NOMO-1 treated with DMSO at 0.1 percent for 48 hours (cell line): ENCODE data around the gene RHOBTB3.
A peak's percentile ranks its signal among the peaks of the same experiment; 100 is the strongest.

Experiments
- DNase-seq: peaks from one replicate; lab custom pipeline; 2025; ENCODE audit not compliant: unreplicated experiment; lab: John Stamatoyannopoulos, UW

The RHOBTB3 gene

GRCh38 chr5:95731571-95732554 lies 727 bp downstream of the RHOBTB3 start:
- peak; percentile 5 for DNase-seq

- no peak for DNase-seq
These were observed 2.0 kb downstream of the RHOBTB3 start for GRCh38 chr5:95733107-95733665.

DNA sequence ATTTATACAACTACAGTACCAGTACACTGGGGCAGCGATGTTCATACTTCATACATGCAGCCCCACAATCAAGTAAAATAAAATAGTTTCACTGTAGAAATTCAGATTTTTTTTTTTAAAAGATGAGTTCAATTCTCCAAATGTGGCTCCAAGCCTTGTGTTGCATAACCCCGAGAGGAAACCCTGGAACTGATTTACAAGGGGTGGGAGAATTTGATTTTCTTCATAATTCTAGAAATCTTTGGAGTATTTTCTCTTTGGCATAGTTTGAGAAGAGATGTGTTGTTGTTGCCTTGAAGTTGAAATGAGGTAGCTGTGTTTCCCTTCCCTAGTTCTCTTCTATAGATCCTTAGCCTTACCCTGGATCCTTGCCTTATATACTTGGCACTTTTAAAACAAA lies 3.1 kb downstream of the RHOBTB3 start:
- no peak for DNase-seq

GRCh38 chr5:95734906-95735305 lies 3.8 kb downstream of the RHOBTB3 start:
- DNase-seq = no peak

GRCh38 chr5:95735406-95735805 lies 4.3 kb downstream of the RHOBTB3 start:
- DNase-seq = no peak

- peak; percentile 74 for DNase-seq
These were observed 6.9 kb downstream of the RHOBTB3 start for GRCh38 chr5:95738072-95738471.

DNA sequence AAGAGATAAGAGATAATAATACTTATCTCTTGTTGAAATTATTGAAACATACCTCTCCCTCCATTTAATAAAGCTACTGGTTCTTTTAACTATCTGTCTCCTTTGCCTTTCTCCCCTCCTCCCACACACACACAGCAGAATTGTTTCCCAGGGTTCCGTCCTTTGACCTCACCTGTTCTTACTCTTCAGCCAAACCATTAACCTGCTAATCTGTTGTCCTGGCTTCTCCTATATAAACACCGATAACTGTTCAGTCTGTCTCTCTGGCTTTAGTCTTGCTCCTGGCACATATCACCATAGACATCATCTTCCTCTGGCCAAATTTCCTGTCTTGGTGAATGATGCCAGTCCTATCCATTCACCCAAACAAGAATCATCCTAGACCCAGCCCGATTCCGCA lies 7.7 kb downstream of the RHOBTB3 start:
- DNase-seq = no peak

DNA sequence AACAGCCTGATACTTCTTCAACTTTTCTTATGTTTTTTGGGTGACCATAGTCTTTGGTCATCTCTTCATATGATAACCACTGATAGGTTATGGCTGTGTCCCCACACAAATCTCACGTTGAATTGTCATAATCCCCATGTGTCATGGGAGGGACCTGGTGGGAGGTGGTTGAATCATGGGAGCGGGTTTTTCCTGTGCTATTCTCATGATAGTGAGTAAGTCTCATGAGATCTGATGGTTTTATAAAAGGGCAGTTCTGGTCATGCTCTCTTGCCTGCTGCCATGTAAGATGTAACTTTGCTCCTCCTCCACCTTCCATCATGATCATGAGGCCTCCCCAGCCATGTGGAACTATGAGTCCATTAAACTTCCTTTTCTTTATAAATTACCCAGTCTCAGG lies 8.7 kb downstream of the RHOBTB3 start:
- DNase-seq = no peak

DNA sequence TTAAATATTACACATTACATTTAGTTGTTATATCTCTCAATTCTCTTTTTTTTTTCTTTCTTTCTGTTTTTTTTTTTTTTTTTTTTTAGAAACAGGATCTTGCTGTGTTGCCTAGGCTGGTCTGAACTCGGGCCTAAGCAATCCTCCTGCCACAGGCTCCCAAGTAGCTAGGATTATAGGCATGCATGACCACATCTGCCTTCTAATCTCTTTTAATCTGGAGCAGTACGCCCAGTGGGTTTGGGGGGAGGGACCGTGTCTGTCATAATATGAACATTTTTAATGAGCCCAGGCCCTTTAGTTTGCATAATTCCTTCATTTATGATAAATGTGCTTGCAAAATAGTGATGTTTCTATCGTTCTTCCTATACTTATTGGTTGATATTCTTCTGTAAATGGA lies 10.3 kb downstream of the RHOBTB3 start:
- no peak for DNase-seq

- no peak for DNase-seq
These were observed 12.1 kb downstream of the RHOBTB3 start for GRCh38 chr5:95743232-95743631.

GRCh38 chr5:95743877-95744276 lies 12.7 kb downstream of the RHOBTB3 start:
- DNase-seq = no peak

DNA sequence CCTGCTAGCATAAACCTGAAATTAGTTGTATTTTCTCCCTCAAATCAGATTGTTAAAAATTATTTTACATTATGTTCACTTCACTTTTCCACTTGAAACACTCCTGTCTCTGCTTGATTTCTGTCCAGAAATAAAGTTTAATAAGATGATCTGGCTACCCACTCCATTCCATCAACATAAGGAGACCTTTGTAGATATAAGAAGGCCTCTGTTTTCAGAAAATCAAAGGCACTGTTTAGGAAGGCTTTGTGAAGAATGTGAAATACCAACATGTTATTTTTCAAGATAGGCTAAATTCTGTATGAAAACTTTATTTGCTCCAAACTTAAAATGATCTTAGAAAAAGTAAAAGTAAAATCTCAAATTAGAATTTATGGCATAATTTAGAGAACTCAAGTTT lies 15.1 kb downstream of the RHOBTB3 start:
- DNase-seq = no peak

DNA sequence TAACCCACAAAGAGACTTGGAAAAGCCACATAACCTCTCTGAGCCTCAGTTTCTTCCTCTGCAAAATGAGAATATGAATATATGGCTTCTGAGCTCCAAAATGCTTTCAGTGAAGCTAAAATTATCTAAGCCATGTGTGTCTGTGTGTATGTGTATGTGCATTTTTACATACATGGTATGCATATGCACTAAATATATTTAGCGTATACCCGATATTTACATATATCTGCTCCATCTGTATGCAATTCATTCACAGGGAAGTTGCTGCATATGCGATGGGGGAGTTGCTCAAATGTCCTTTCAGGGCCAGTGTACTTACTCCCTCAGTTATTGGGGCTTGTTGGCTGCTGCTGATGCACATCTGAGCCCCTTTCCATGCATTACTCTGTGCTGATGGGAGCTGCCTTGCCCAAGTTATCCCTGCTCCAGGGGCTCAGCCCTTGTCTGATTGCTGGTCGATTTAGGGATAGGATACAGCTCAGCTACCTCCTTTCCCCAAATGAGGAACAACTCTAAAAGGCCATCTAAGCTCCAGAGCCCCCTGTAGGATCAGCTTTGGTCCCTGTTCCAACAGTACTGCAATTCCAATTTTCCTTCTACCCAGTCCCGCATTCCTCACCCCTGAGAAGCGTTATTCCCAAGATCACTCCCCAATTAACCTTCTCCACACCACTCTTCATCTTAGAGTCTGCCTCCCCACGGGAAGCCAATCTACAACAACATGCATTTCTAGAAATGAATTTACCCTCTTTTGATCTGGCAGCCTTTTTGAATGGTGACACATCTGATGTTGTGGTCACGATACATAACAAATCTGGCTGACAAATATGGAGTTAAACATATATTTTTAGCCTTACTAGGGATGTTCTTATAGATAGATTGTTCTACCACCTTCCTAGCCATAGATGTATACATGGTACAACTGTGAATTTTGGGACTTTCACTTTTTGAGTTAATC lies 15.9 kb downstream of the RHOBTB3 start:
- DNase-seq = no peak

GRCh38 chr5:95748133-95748532 lies 17.0 kb downstream of the RHOBTB3 start:
- no peak for DNase-seq

DNA sequence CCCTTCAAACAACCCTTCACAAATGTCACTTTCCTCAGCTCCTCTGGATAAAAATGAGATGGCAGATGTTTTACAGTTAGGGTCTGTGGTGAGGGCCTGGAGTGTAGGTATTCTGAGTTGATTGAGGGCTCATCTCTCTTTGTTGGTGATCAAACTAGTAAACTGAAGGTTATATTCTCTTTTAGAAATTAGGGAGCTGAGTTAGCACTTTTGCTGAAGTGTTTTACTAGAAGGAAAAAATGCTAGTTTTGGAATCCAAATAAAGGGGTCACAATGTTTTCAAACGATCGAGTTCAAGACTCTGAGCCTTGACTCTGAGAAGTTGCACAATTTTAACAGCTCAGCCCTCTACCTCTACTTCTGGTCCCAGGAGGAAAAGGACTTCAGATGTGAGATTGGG lies 23.4 kb downstream of the RHOBTB3 start:
- DNase-seq = no peak

DNA sequence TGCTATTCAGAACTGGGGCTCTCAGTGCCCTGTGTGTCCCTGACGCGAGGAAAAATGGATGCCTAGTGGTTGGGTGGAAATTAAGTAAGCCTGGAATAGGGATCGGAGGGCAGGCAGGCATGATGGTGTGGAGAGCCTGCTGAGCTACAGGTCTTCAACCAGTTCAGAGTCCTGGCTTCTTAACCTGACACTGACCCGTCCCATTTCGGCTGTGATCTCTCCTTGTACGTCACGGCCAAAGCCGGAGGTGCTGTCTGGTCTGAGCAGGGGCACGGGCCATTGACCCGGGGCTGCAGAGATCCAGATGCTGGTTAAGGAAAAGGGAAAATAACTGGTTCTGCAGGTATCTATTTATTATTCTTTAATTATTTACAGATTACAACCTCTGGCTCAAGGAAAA lies 27.9 kb downstream of the RHOBTB3 start:
- DNase-seq = no peak

DNA sequence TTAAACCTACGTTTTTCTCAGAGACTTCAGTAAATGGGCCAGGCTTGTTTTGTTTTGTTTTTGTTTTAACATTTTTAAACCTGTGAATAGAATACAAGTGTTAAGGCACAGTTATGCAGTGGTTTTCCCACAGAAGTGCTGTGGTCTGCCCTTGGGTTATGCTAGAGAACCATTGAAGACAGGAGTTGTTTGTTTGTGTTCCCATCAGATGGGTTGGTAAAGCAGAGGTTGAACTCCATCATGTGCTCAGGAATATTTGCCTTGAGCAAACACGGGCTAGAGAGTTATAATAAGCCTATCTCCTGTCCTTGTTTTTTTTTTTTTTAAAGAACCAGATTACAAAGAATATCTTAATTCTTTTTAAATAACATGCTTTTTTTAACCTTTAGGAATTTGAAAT lies 28.5 kb downstream of the RHOBTB3 start:
- no peak for DNase-seq

DNA sequence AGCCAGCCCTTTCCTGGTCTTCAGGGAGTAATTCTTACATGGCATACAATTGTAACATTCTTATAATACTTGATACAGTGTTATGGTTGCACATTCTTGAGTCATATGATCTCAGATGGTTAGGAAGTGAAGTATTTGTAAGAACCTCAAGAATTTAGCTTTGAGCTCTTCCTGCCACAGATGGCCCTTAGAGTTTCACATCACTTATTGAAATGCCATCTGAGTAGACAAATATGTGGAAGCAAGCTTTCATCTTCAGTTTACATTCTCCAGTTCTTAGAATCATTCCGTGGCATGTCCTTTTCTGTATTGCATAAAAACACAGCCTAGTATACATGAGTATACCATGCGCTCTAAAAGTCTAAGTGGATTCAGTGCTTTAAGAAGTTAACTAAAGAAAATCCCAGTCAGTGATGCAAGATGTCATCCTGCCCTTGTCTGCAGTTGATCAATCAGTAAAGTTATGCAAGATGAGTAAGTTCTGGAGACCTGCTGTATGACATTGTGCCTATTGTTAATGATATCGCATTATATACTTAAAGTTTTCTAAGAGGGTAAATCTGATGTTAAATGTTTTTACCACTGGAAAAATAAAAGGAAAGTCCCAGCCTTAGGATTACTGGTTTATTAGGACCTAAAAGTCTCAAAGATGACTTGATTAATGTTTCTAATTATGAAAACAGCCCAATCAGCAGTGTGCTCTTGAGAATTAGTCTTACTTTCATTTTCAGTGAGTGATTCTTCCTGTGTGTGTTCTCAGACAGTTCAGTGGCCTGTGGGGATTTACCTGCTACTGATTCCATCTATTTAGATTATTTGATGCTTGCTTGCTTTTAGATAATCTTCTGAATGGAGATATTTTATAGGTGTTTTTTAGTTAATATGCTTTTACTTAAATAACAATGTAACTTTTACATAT lies 29.4 kb downstream of the RHOBTB3 start:
- DNase-seq = peak; percentile 86

DNA sequence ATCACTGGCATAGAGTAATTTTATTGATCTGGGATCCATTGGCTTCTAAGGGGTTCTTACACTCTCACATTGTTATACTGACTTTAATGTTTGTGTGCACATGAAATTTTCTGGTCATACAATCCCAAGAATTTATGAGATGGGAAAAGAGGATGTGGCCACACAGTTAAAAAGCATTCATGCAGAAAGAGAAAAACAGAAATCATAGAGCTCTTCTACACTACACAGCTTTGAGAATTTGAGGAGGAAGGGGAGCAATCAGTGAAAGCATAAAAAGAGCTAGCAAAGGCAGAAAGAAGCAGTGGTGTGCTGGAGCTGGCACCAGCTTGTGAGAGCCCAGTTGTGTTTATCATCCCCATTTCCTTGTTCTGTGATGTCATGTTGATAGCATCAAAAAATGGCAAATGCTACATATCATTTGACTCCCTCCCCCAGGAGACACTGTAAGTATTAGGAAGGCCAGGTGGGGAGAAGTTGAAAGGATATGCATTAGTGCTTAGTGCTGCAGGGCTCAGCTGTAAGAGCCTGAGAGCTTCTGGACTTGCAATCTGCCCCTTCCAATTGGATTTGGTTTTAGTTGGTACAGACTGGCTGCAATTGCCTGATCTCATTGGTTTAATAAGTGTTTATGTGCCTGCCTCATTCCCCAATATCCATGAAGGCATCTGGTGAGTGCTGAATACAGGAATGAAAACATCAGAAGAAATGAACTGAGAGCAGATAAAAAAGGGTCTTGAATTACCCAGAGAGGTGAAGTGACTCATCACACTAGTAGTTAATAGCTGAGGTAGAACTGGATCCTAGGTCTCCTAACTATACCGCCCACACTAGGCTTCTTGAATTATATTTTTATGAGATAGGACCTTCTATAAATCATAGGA lies 30.9 kb downstream of the RHOBTB3 start:
- DNase-seq = no peak
